Measurements from ENCODE around the gene THAP2. TPM values are rescaled to one million over a fixed set of nuclear protein-coding genes. Genes with fewer than 3 reads are reported as not detected.

THAP2 gene
- total and polyA plus RNA-seq, 2 donors (not counting 3 experiments of a cell fraction or from before 2014, with no cell fraction given) = 1.4 to 4.4 TPM

DNA sequence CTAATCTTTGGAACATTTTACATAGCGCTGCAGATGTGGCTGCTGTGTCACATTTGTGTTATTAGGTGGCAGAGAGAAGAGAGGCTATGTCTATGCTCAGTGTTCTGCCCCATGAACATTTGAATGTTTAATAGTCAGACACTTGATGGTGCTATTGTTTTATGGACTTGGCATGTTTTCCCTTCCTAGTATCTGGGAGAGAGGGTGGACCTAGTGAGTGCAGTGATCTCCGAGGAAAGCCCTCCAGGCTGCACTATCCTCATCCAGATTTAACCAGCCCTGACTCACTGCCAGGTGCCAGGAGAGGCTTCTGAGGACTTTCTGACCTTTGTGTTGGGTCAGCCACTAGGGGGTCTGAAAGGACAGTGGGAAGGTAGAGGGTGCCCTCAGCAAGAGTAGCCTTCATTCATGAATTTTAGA is 24.8 kb upstream of the THAP2 start:
- Histone ChIP-seq H3K27ac (ENCODE audit: insufficient read depth, low read depth, low read length) (no peak overlapping the region), H3K36me3 (ENCODE audit: control insufficient read depth in 2 of 2, extremely low read depth in 1 of 2, insufficient read depth in 2 of 2, low read length in 2 of 2) (peaks cover 14 to 41% of the 10 kb centered on the region in 2 experiments), H3K9me3 (replicated peaks; ENCODE audit: control insufficient read depth, insufficient read depth, low read length) (no peaks in the 10 kb centered on the region), H4K20me1 (replicated peaks; ENCODE audit: control insufficient read depth, extremely low read depth, insufficient read depth, low read length) (no peaks in the 10 kb centered on the region), H3K4me3 (replicated peaks in 1 of 3; ENCODE audit: insufficient read depth in 1 of 3, low read depth in 1 of 3, low read length in 3 of 3) (no peak overlapping the region), H3K4me1 (ENCODE audit: control insufficient read depth, extremely low read depth, insufficient read depth, low read length) (no peaks in the 10 kb centered on the region), H3K4me2 (ENCODE audit: insufficient read depth, low read length) (no peak overlapping the region), H3K9me1 (replicated peaks; ENCODE audit: control insufficient read depth, extremely low read depth, insufficient read depth, low read length) (no peaks in the 10 kb centered on the region), H3K27me3 (ENCODE audit: control insufficient read depth in 2 of 2, insufficient read depth in 2 of 2, low read length in 2 of 2) (no peaks in the 10 kb centered on the region), H3K9ac (replicated peaks; ENCODE audit: extremely low read depth, insufficient read depth, low read length) (no peak overlapping the region), H3K79me2 (ENCODE audit: control insufficient read depth, insufficient read depth, low read length) (peaks cover 15% of the 10 kb centered on the region), H2AFZ (ENCODE audit: low read depth, low read length) (no peak overlapping the region)
- BruUV-seq (replicated peaks) = no TSS peak
- ChIA-PET CTCF (interaction anchor here (1.4 to 5.2 kb wide), 4 partner anchors 9 to 108 kb away, joined by 3 to 77 read pairs (median 36); no protein-coding TSS in a partner anchor), POLR2A (no interaction called here)
- FAIRE-seq = no peak
- intact Hi-C loops (cut with micrococcal nuclease) (loop anchor here (2.0 to 10.0 kb wide), 2 partner anchors 23 to 905 kb away; partner anchors contain the start of gene ZFC3H1), dilution Hi-C loops (cut with MboI; ENCODE audit: extremely low pct_ligation_motif_present, low sequenced_read_pairs) (no loop called here)
- DNase-seq (ENCODE audit: low read depth, low spot score) = no peak
- TF ChIP-seq JUN (IDR thresholded peaks at IDR 0.05; ENCODE audit: borderline replicate concordance, insufficient read depth, insufficient read length, low read depth) = no peak
- TF ChIP-seq, protein P1, sequence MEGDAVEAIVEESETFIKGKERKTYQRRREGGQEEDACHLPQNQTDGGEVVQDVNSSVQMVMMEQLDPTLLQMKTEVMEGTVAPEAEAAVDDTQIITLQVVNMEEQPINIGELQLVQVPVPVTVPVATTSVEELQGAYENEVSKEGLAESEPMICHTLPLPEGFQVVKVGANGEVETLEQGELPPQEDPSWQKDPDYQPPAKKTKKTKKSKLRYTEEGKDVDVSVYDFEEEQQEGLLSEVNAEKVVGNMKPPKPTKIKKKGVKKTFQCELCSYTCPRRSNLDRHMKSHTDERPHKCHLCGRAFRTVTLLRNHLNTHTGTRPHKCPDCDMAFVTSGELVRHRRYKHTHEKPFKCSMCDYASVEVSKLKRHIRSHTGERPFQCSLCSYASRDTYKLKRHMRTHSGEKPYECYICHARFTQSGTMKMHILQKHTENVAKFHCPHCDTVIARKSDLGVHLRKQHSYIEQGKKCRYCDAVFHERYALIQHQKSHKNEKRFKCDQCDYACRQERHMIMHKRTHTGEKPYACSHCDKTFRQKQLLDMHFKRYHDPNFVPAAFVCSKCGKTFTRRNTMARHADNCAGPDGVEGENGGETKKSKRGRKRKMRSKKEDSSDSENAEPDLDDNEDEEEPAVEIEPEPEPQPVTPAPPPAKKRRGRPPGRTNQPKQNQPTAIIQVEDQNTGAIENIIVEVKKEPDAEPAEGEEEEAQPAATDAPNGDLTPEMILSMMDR (IDR thresholded peaks at IDR 0.05; ENCODE audit: extremely low read depth in 1 of 2, insufficient read depth in 1 of 2, low read depth in 1 of 2, low read length in 2 of 2) = peak in 1 of 2 donors; percentile 6

DNA sequence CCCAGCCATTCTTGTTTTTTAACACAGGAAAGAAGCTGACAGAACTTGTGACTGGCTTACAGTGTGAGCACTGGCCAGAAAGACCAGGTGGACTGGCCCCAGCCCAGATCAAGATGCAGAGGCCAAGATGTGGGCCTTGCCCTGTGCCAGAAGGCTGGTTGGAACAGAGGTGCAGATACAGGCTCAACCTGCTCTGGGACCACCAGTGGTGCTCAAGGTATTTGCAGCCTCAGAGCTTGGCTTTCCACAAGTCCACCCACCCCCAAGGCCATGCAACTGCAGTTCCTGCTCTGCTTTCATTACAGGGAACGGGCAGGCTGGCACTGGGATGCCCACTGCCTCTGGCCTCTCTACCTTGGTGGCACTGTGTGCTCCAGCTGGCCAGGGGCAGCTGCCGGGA is 23.8 kb upstream of the THAP2 start:
- no peaks in the 10 kb centered on the region for H3K9me1 ChIP-seq (replicated peaks; ENCODE audit: control insufficient read depth, extremely low read depth, insufficient read depth, low read length)
- H3K36me3 ChIP-seq (ENCODE audit: control insufficient read depth in 2 of 2, extremely low read depth in 1 of 2, insufficient read depth in 2 of 2, low read length in 2 of 2) = peaks cover 14 to 44% of the 10 kb centered on the region in 2 experiments
- ChIA-PET POLR2A (no interaction called here), CTCF (interaction anchor here (1.4 to 5.2 kb wide), 4 partner anchors 10 to 108 kb away, joined by 3 to 77 read pairs (median 36); partner anchors contain the start of gene THAP2)
- no TSS peak for BruUV-seq (replicated peaks)
- no peak overlapping the region for H3K9ac ChIP-seq (replicated peaks; ENCODE audit: extremely low read depth, insufficient read depth, low read length)
- peaks cover 17% of the 10 kb centered on the region for H3K79me2 ChIP-seq (ENCODE audit: control insufficient read depth, insufficient read depth, low read length)
- TF ChIP-seq FOS (IDR thresholded peaks at IDR 0.05; ENCODE audit: borderline replicate concordance, insufficient read depth, low read length) (no peak), EZH2 (IDR thresholded peaks at IDR 0.05; ENCODE audit: borderline replicate concordance, low read depth, low read length, severe bottlenecking) (no peak), POLR2AphosphoS5 (IDR thresholded peaks at IDR 0.05; ENCODE audit: insufficient read depth, low read depth, low read length) (no peak), MYC (IDR thresholded peaks at IDR 0.05; ENCODE audit: low read depth, low read length) (no peak), JUN (IDR thresholded peaks at IDR 0.05; ENCODE audit: borderline replicate concordance, insufficient read depth, insufficient read length, low read depth) (no peak), POLR2A (IDR thresholded peaks at IDR 0.05; ENCODE audit: low read depth, low read length) (no peak), GATA2 (IDR thresholded peaks at IDR 0.05; ENCODE audit: insufficient read depth, insufficient read length, low read depth, low read length) (no peak)
- TF ChIP-seq, protein P1 (IDR thresholded peaks at IDR 0.05; ENCODE audit: extremely low read depth in 1 of 2, insufficient read depth in 1 of 2, low read depth in 1 of 2, low read length in 2 of 2) = no peak
- TF ChIP-seq, protein P2, sequence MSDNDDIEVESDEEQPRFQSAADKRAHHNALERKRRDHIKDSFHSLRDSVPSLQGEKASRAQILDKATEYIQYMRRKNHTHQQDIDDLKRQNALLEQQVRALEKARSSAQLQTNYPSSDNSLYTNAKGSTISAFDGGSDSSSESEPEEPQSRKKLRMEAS (IDR thresholded peaks at IDR 0.05; ENCODE audit: insufficient read depth, insufficient read length) = no peak
- H3K9me3 ChIP-seq (replicated peaks; ENCODE audit: control insufficient read depth, insufficient read depth, low read length) = no peaks in the 10 kb centered on the region
- dilution Hi-C loops (cut with MboI; ENCODE audit: extremely low pct_ligation_motif_present, low sequenced_read_pairs) = no loop called here
- no peak overlapping the region for H2AFZ ChIP-seq (ENCODE audit: low read depth, low read length)
- H3K27me3 ChIP-seq (ENCODE audit: control insufficient read depth in 2 of 2, insufficient read depth in 2 of 2, low read length in 2 of 2) = no peaks in the 10 kb centered on the region
- DNase-seq (ENCODE audit: low read depth, low spot score) (no peak), FAIRE-seq (no peak)
- intact Hi-C loops (cut with micrococcal nuclease) = no loop called here
- no peaks in the 10 kb centered on the region for H4K20me1 ChIP-seq (replicated peaks; ENCODE audit: control insufficient read depth, extremely low read depth, insufficient read depth, low read length)
- H3K27ac ChIP-seq (ENCODE audit: insufficient read depth, low read depth, low read length) = no peak overlapping the region
- no peaks in the 10 kb centered on the region for H3K4me1 ChIP-seq (ENCODE audit: control insufficient read depth, extremely low read depth, insufficient read depth, low read length)
- no peak overlapping the region for H3K4me2 ChIP-seq (ENCODE audit: insufficient read depth, low read length)
- H3K4me3 ChIP-seq (replicated peaks in 1 of 3; ENCODE audit: insufficient read depth in 1 of 3, low read depth in 1 of 3, low read length in 3 of 3) = no peak overlapping the region

All from endothelial cell of umbilical vein (primary cell).